Keratinocyte (primary cell): ENCODE data around the gene NLRC5.
A peak's percentile ranks its signal among the peaks of the same experiment; 100 is the strongest.

ENCODE experiments used
- CTCF ChIP-seq, 3 experiments: IDR thresholded peaks in 1 of 3; conservative IDR thresholded peaks in 1 of 3; optimal IDR thresholded peaks in 1 of 3; 2 replicates in 2 of 3; 3 replicates in 1 of 3; pipeline versions ENCODE3 to v1.5.1; 2011; ENCODE audit warnings: low read length in 3 of 3, mild to moderate bottlenecking in 3 of 3, moderate library complexity in 2 of 3, control low read depth in 1 of 3, inconsistent platforms in 1 of 3; ENCODE audit not compliant: insufficient read depth in 2 of 3; ENCODE audit errors: extremely low read depth in 1 of 3
- EZH2 ChIP-seq: IDR thresholded peaks from one replicate; pipeline ENCODE4 v1.6.1; 2012; ENCODE audit warnings: inconsistent platforms, mild to moderate bottlenecking, low read length, moderate library complexity

- peak in 1 of 3 experiments; percentile 55 for TF ChIP-seq CTCF (optimal IDR thresholded peaks at IDR 0.05 in 1 of 3, IDR thresholded peaks at IDR 0.05 in 1 of 3, conservative IDR thresholded peaks at IDR 0.05 in 1 of 3; ENCODE audit: extremely low read depth in 1 of 3, insufficient read depth in 2 of 3, low read length in 3 of 3)
- no peak for TF ChIP-seq EZH2
Measured at GRCh38 chr16:57045694-57046381, 56.5 kb downstream of the NLRC5 start.
